NCI-H187 (cell line): ENCODE results near the gene SLC7A10.
"Not testable (repeated sequence)": the region's sequence is repeated elsewhere in the genome, so short reads cannot be mapped to it uniquely, and the experiment has no call there.

Source experiments
- DNase-seq, 2 experiments: peaks; one replicate each; lab custom pipeline; 2025; lab: John Stamatoyannopoulos, UW

Gene SLC7A10

GRCh38 chr19:33216198-33216830 is 9.3 kb downstream of the SLC7A10 start:
- DNase-seq = no peak

- DNase-seq = no peak
Observed at GRCh38 chr19:33215438-33216197, 10.0 kb downstream of the SLC7A10 start.

DNA sequence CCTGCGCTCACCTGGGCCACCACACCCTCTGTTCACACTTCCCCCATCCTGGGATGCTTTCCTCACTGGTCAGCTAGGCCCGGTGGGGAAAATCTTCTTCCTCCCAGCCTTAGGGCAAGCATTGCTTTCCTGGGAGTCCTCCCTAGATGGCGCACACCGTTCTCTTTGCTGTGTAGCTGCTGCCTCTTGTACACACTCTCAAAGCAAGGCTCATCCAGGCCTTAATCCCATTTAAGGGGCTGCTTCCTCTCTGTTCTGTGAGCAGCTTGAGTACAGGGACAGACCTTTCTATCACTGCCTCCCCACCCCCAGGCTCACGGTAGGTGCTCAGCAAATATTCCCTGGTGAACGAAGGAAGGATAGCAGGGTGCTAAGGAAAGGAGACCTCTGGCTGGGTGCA is 11.1 kb downstream of the SLC7A10 start:
- no peak for DNase-seq

- no peak for DNase-seq
Observed at GRCh38 chr19:33212436-33213172, 13.0 kb downstream of the SLC7A10 start.

DNA sequence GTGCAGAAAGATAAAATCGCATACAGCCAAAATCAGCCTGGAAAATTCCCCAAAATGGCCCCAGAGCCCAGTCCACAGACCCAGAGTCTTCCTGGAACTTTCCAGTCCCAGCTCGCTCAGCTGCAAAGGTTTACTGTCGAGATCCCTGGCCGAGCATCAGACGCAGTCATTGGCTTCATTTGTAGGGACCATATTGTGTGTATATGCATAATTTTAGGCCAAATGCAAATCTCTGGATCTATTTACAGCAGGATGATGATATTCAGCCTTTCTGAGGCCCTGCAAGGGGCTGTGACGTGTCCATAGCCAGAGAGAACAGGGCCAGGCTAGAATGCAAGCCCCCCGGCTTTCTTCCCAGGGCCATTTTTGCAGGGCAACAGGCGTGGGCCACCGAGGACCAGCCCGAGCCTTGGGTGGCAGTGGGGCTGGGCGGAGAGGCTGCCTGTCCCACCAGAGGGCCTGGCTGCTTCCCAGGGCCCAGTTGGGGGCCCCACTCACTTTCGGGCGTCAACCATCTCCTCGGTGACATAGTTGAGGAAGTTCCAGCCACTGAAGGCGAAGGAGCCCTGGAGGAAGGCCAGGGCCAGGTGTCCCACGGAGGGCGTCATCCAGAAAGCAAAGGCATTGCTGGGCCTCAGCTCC is 13.7 kb downstream of the SLC7A10 start:
- no peak for DNase-seq

DNA sequence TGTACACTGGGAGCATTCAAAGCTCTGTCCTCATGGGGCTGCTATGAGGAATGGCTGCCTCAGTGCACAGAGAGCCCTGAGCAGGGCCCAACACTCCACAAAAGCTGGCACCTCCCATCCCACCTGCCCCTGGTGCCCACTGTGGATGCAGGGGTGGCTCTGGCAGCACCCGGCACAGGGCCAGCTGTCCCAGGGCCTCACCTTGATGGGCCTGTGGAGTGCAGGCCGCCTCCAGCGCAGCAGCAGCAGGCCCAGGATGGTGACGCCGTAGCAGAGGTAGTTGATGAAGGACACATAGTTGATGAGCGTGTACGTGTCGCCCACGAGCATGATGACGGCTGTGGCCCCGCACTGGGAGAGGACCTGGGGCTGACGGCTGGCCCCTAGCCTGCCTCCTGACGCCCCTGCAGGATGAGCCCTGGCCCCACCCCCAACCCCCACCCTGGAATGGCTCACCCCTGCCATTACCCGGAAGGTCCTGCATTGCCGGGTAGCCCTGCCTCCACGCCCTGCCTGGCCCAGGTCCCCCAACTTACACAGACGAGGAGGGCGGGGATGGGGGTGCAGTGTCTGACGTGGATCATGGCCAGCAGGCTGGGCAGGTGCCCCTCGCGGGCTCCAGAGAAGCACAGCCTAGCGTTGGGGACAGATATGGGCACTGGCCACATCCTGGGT is 15.2 kb downstream of the SLC7A10 start:
- DNase-seq = no peak

GRCh38 chr19:33209850-33210230 is 15.8 kb downstream of the SLC7A10 start:
- not testable (repeated sequence) for DNase-seq

- no peak for DNase-seq
Observed at GRCh38 chr19:33208904-33209849, 16.5 kb downstream of the SLC7A10 start.

- DNase-seq = no peak
Observed at GRCh38 chr19:33208371-33208895, 17.2 kb downstream of the SLC7A10 start.

DNA sequence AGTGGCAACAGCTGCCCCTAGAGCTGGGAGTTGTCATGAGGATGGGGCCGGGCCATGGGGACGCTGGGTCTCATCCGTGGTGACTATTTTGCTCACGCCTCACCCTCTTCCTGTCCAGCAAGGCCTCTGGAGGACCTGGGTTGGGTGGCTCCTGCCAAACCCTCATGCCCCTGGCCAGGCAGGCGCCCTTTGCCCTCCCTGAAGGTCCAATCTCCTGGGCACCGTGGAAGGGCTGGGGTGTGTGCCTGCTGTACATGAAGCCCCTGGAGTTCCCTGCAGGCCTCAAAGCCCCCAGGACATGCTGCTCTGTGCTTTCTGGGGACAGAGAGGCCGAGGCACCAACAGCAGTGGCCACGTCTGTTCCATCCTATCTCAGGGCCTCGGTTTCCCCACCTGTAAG is 17.7 kb downstream of the SLC7A10 start:
- no peak for DNase-seq

DNA sequence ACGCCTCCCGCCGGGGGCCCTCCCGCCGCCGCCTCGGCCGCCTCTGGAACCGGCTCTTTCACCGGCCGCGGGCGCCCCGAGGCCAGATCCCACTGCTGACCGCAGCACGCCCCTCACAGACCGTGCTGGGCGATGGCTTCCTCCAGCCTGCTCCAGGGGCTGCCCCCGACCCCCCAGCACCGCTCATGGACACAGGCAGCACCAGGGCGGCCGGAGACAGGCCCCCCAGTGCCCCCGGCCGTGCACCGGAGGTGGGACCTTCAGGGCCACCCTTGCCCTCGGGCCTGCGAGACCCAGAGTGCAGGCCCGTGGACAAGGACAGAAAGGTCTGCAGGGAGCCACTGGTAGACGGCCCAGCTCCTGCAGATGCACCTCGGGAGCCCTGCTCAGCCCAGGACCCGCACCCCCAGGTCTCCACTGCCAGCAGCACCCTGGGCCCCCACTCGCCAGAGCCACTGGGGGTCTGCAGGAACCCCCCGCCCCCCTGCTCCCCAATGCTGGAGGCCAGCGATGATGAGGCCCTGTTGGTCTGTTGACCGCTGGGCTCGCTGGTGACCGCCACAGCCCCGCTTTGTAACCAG is 18.5 kb downstream of the SLC7A10 start:
- DNase-seq = no peak

GRCh38 chr19:33206261-33207039 is 19.2 kb downstream of the SLC7A10 start:
- no peak for DNase-seq

- DNase-seq = no peak
Observed at GRCh38 chr19:33205531-33206260, 20.0 kb downstream of the SLC7A10 start.

DNA sequence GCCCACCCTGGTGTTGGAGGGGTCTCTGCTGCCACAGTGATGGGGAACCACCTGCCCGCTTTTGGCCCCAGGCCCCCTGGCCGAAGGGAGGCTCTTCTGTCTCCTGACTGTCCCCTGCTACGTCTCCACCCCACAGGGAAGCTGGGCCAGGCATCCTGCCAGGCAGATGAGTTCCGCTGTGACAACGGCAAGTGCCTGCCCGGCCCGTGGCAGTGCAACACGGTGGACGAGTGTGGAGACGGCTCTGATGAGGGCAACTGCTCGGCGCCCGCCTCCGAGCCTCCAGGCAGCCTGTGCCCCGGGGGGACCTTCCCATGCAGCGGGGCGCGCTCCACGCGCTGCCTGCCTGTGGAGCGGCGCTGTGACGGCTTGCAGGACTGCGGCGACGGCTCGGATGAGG is 20.5 kb downstream of the SLC7A10 start:
- no peak for DNase-seq

DNA sequence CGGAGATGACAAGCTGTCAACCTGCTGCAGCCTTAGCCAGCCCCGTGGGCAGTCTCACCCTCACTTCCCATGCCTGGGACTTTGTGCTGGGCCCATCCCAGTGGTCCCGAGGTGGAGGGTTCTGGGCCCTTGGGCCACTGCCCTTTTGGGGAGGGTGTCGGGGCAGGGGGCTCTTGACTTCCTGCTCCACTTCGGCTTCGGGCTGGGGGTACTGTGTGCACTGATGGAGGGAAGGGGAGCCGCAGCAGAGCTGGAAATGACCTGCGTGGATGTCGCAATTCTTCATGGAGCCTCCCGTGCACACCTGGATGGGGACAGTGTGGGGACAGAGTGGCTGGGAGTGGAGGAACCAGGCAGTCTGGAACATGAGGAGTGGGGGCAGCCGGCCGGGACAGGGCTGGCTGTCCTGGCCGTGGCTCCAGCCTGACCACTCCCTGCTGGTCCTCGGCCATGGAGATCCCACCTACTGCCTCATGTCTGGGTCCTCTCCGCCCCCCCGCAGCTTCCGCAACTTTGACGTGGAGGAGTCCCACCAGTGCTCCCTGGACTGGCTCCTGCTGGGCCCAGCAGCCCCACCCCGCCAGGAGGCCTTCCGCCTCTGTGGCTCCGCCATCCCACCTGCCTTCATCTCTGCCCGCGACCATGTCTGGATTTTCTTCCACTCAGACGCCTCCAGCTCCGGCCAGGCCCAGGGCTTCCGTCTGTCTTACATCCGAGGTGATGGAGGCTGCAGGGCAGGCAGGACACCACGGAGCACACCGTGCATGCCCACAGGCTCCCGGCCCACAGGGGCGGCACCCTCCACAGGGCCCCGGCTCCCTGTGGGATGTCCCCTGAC is 21.3 kb downstream of the SLC7A10 start:
- no peak for DNase-seq

DNA sequence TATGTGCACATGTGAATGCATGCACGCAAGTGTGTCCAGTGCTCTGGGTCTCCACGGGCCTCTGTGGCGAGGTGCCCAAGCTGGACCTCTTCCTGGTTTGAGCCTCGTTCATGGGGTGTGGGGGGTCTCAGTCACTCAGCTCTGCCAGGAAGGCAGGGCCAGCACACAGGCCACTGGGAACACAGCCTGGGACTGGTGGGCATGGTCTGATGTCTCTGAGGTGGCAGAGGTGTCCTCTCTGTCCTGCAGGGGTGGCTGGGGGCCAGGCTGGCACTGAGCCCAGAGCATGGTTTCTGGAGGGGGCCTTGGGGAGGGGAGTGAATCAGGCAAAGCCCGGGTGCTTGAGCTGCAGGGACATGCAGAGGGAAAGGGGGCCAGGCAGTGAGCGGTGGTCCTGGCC is 22.1 kb downstream of the SLC7A10 start:
- no peak for DNase-seq

DNA sequence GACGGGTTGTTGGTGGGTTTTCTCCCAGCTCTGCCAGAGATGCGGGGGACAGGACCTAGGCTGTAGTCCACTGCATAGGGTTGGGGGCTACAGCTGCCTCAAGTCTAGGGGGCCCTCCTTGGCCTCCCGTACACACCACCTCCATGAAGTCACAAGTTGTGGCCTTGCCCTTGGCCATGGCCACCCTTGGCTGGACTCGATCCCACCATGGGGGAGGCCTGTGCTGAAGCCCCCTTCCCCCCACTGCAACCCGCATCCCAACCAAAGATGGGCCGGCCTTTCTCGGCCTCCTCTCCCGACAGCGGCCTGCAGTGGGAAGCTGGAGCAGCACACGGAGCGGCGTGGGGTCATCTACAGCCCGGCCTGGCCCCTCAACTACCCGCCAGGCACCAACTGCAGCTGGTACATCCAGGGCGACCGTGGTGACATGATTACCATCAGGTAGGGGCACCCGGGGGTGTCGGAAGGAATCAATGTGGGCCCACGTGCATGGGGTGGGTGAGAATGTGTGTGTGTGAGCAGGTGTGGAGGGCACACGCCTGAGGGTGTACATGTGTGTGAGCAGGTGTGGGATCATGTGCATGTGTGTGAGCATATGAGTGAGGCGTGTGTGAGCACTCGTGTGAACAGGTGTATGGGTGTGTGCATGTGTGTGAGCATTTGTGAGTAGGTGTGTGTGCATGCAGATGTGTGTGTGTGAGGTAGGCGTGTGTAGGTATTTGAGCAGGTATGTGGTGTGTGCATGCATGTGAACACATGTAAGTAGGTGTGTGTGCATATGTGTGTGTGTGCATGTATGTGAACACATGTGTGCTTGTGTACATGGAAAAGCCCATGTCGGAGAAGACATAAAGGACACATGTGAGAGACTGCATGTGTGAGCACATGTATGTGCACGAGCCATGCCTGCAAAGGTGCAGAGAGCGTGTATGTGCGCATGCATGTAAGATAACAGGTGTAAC is 22.8 kb downstream of the SLC7A10 start:
- no peak for DNase-seq
